GM18511 (cell line): ENCODE results near the gene UBE2J1.
"Not testable (repeated sequence)": the region's sequence is repeated elsewhere in the genome, so short reads cannot be mapped to it uniquely, and the experiment has no call there.

Experiments
- ATAC-seq: cut with Tn5 transposase; IDR thresholded peaks from one replicate; pipeline ENCODE4 v1.9.1; 2021; ENCODE audit warnings: mild to moderate bottlenecking, moderate library complexity; ENCODE audit not compliant: unreplicated experiment

Gene UBE2J1, protein sequence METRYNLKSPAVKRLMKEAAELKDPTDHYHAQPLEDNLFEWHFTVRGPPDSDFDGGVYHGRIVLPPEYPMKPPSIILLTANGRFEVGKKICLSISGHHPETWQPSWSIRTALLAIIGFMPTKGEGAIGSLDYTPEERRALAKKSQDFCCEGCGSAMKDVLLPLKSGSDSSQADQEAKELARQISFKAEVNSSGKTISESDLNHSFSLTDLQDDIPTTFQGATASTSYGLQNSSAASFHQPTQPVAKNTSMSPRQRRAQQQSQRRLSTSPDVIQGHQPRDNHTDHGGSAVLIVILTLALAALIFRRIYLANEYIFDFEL

GRCh38 chr6:89352278-89353117, at the start of gene UBE2J1:
Gene UBE2J1 (minus strand): TSS chr6:89352722. CDS start chr6:89352569, 153 bp downstream.
- ATAC-seq, result peak; percentile 49

GRCh38 chr6:89400912-89401399, 48.4 kb upstream of the UBE2J1 start:
- ATAC-seq, result no peak

GRCh38 chr6:89400050-89400449, 47.5 kb upstream of the UBE2J1 start:
- no peak for ATAC-seq

DNA sequence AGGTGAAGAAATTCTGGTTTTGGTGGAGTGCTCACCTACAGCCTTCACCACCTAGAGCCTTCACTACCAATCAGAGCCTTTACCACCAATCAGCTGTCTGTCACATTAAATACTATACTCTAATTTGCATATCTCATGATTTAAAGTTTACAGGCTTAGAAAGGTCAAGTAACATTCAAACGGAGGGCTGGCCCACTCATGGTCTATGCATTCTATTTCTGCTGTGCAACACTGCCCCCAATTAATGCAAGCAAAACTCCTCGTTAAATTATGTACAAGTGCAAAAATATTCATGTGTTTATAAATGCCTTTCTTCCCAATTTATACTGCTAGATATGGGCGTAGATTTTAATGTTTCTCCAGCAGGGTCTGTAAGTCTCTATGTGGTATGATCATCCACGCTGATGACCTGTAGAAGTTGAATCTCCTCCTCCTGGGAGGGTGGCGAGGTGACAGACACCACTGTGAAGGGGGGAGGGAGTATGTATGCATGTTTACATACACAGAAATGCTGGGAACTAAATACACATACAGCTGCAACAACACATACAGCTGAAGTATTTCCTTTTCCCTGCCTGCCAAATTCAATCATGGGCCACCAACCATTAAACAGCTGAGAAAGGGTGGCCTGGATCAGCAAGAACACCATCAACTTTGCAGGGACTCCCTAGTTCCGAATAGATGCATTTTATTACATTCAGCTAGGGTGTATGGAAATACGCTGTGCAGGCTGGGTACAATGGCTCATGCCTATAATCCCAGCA, 46.4 kb upstream of the UBE2J1 start:
- no peak for ATAC-seq

DNA sequence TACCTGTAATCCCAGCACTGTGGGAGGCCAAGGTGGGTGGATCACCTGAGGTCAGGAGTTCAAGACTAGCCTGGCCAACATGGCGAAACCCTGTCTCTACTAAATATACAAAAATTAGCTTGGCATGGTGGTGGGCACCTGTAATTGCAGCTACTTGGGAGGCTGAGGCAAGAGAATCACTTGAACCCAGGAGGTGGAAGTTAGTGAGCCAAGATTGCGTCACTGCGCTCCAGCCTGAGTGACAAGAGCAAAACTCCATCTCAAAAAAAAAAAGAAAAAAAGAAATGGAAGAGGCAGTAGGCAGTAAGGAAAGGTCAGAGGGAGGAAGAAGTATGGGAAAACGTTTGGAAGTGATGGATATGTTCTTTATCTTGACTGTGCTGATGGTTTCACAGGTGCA, 45.4 kb upstream of the UBE2J1 start:
- not testable (repeated sequence) for ATAC-seq

- ATAC-seq, result no peak
Measured at GRCh38 chr6:89393659-89394058, 41.1 kb upstream of the UBE2J1 start.

DNA sequence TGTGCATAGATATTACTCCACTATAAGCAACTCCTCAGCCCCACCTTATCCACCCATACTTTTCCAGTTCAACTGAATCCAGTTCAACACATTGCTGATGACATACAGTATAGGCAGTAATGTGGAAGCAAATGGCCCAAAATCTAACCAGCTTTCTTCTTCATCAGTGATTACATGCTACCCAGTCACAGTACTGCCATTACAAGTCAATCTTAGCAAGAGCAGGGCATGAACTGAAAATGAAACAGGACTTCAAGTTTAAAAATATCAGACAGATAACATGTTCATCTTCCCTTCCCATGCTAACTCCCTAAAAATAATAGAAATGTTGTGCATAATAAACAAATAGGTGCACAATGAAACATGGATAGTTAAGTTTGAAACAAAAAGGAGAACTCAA, 40.3 kb upstream of the UBE2J1 start:
- ATAC-seq, result no peak

- ATAC-seq, result no peak
Measured at GRCh38 chr6:89388846-89389245, 36.3 kb upstream of the UBE2J1 start.

- ATAC-seq, result peak; percentile 98
Measured at GRCh38 chr6:89387516-89388201, 35.1 kb upstream of the UBE2J1 start.

DNA sequence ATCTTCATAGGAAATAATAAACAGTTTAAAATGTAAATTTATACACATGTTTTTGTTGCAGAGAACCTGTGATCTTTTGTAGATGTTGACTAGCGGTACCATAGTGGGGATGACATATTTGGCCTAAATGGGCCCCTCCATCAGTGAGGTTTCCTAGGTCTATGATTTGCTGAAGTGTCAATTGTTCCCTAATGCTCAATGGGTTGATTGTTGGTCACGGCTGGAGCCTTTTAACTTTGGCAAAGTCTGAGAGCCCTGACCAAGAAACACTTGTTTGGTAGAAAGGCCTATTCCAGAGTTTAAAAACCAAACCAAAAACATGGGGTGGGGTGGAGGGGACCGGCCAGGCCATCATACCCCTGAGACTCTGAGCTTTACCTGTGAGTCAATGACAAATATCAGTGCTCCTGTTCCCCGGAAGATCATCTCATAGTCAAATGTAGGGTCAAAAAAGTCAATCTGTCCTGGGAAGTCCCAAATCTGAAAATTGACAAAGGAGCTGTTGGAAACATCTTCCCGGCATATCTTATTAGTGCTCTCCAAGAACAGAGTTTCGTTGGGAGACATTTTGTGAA, 34.5 kb upstream of the UBE2J1 start:
- ATAC-seq, result peak; percentile 32

DNA sequence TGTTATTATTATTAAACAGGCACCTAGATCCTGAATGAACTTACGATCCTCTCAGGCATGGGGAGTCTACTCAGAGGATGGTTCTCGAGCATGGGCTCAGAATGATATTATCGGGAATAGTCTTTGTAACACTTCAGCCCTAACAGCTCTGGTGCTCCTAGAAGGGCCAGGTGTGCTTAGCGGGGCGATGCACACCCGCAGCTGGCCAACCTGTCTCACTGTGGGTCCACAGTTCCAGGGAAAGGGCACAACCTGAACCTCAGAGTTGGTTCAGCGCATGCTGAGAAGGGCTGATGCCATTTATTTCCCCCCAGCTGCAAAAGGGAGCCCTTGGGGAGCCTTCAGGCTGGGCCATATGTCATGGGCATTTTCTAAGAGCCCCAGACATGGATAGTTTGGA, 33.3 kb upstream of the UBE2J1 start:
- ATAC-seq, result no peak

GRCh38 chr6:89385156-89385667, 32.7 kb upstream of the UBE2J1 start:
- ATAC-seq, result no peak

DNA sequence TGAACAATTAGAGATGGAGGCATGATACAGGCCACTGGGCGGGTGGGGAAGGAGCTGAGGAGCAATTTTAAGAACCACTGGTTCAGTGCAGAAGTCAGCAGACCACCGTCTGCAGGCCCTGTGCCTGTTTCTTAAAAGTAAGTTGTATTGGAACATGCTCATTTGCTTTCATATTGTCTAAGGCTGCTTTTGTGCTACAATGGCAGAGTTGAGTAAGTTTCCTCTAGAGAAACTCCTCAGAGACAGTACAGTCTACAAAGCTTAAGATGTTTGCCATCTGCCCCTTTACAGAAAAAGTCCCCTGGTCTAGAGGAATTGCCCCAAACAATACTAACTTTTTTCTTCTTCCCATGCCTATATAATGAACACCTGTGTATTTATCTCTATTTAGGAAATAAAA, 28.5 kb upstream of the UBE2J1 start:
- ATAC-seq, result no peak

DNA sequence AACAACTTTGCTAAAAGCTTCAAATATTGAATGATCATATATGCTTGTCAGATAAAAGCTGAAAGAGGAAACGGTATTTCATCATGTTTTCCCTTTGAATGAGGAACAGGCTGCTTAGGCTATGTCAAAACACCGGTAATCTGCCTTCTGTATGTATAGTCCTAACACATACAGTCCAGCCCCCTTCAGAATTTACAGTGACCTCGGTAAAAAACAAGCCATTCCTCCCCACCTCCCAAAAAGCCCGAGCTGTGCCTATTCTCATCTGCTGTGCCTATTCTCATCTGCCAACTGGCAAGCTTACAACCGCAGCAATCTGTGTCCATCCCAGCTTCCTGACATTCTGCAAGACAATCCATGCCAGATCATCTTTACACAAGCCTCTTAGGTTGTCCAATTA, 26.8 kb upstream of the UBE2J1 start:
- ATAC-seq, result no peak

DNA sequence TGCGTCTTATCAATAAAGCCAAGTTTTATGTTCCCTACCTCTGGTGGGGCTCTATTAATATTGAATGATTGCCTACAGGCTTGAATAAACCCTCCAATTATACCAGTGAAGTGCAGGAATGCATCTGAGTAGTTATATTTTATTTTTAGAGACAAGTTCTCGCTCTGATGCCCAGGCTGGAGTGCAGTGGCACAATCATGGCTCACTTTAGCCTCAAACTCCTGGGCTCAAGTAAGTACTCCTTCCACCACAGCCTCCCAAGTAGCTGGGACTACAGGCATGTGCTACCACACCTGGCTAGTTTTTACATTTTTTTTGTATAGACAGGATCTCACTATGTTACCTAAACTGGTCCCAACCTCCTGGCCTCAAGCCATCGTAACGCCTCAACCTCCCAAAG, 26.1 kb upstream of the UBE2J1 start:
- no peak for ATAC-seq

GRCh38 chr6:89375427-89376267, 23.1 kb upstream of the UBE2J1 start:
- ATAC-seq, result peak; percentile 81

GRCh38 chr6:89372506-89372901, 20.0 kb upstream of the UBE2J1 start:
- ATAC-seq, result peak; percentile 40

DNA sequence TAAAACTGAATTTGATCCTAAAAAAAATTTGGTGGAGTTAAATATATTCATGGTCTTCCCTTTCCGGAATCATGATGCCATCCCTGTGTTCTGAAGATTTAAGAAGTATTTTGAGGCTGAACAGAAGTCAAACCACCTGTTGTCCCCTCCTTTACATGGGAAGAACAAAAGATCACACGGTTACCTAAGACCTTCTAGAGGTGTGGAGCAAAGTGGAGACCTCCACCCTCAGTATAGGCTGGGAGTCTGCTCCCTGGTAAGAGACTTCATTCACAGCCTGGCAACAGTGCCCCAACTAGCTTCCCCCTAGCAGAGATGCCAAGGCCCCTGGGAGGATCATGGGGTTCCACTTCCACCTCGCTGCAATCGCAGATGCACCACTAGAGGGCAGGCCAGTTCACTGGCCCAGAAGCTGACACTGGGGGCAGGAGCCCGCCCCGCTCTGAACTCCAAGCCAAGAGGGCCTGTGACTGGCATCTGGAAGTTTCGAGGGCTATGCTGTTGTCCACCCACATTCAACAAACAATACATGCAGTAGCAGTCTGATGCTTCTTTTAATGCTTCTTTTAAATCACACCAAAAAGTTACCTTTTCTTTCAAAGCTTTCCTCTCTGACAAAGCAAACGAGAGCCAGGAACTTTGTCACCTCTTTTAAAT, 19.5 kb upstream of the UBE2J1 start:
- peak; percentile 76 for ATAC-seq

- ATAC-seq, result no peak
Measured at GRCh38 chr6:89368999-89369398, 16.5 kb upstream of the UBE2J1 start.
